Measurements from ENCODE around the gene PCLAF.

GRCh38 chr15:64354688-64355344, 26.4 kb downstream of the PCLAF start:
- TF ChIP-seq CTCF (conservative IDR thresholded peaks at IDR 0.05; ENCODE audit: low read depth, low read length) (no peak), EZH2 (IDR thresholded peaks at IDR 0.05; ENCODE audit: borderline replicate concordance, low read depth, low read length, poor library complexity, severe bottlenecking) (no peak)
